Measurements from ENCODE around the gene NAGK. TPM values are rescaled to one million over a fixed set of nuclear protein-coding genes. Genes with fewer than 3 reads are reported as not detected.
"Not testable (repeated sequence)": the region's sequence is repeated elsewhere in the genome, so short reads cannot be mapped to it uniquely, and the experiment has no call there.

NAGK gene
- total and polyA plus RNA-seq, 2 donors (not counting 1 experiment from before 2014, with no cell fraction given): 221 to 230 TPM

- intact Hi-C loops (cut with micrococcal nuclease): loop anchor here (2.0 kb wide), 1 partner anchor 21 kb away; the partner anchor contains the start of gene NAGK
- Mint-ChIP-seq H3K4me1 (peaks cover 3% of the 10 kb centered on the region), H3K27me3 (peaks cover 11% of the 10 kb centered on the region), H3K27ac (no peak overlapping the region), H3K4me3 (no peak overlapping the region), H3K9me3 (ENCODE audit: insufficient read depth) (no peaks in the 10 kb centered on the region)
- no peaks in the 10 kb centered on the region for H3K9me3 ChIP-seq (ENCODE audit: control extremely low read depth in 1 of 3, control insufficient read depth in 2 of 3, insufficient read depth in 1 of 3, low read length in 2 of 3)
- CTCF ChIA-PET: interaction anchor here (1.3 to 3.5 kb wide), 3 partner anchors 20 to 107 kb away, joined by 4 to 16 read pairs (median 6); partner anchors contain the start of gene NAGK
- no peaks in the 10 kb centered on the region for H3K79me2 ChIP-seq (ENCODE audit: control insufficient read depth, insufficient read depth, low read length)
- POLR2A ChIA-PET: no interaction called here
- no peak for ATAC-seq (ENCODE audit: low read depth)
- no peak overlapping the region for H3K4me2 ChIP-seq (replicated peaks; ENCODE audit: low read depth, low read length, poor library complexity, severe bottlenecking)
- DNase-seq: no peak
- H3K4me1 ChIP-seq (ENCODE audit: control insufficient read depth in 2 of 2, insufficient read depth in 2 of 2, low read length in 2 of 2): peaks cover 0 to 3% of the 10 kb centered on the region in 2 donors
- TF ChIP-seq CTCF (IDR thresholded peaks at IDR 0.05) (no peak), EZH2 (IDR thresholded peaks at IDR 0.05; ENCODE audit: borderline replicate concordance, insufficient read depth, low read depth, low read length, poor library complexity, severe bottlenecking) (no peak)
- 87% methylated on average over 5 of the region's 7 CpGs for WGBS (ENCODE audit: insufficient coverage)
- H3K4me3 ChIP-seq (ENCODE audit: control extremely low read depth in 1 of 5, extremely low read depth in 1 of 5, insufficient read depth in 1 of 5, low read depth in 2 of 5, low read length in 4 of 5): no peak overlapping the region
- no peak overlapping the region for H3K9ac ChIP-seq (ENCODE audit: low read length)
- no peaks in the 10 kb centered on the region for H3K36me3 ChIP-seq (replicated peaks in 1 of 2; ENCODE audit: control extremely low read depth in 1 of 2, control insufficient read depth in 1 of 2, extremely low read depth in 1 of 2, insufficient read depth in 2 of 2, low read length in 1 of 2)
- H4K20me1 ChIP-seq (ENCODE audit: control insufficient read depth, insufficient read depth, low read length, poor library complexity, severe bottlenecking): no peaks in the 10 kb centered on the region
- no peak overlapping the region for H3K27ac ChIP-seq (ENCODE audit: low read length in 2 of 2)
- H2AFZ ChIP-seq (ENCODE audit: insufficient read depth, low read depth, low read length, poor library complexity, severe bottlenecking): no peak overlapping the region
- H3K27me3 ChIP-seq (replicated peaks in 1 of 4; ENCODE audit: control extremely low read depth in 1 of 4, control insufficient read depth in 3 of 4, insufficient read depth in 4 of 4, low read length in 3 of 4): peaks cover 0 to 7% (median 1%) of the 10 kb centered on the region in 4 experiments
Observed at GRCh38 chr2:71048096-71048495, 20.4 kb upstream of the NAGK start.

- H3K79me2 ChIP-seq (ENCODE audit: control insufficient read depth, insufficient read depth, low read length); H3K9ac ChIP-seq (ENCODE audit: low read length); H3K4me1 Mint-ChIP-seq; H2AFZ ChIP-seq (ENCODE audit: insufficient read depth, low read depth, low read length, poor library complexity, severe bottlenecking); H3K4me1 ChIP-seq (ENCODE audit: control insufficient read depth in 2 of 2, insufficient read depth in 2 of 2, low read length in 2 of 2); H3K27me3 ChIP-seq (replicated peaks in 1 of 4; ENCODE audit: control extremely low read depth in 1 of 4, control insufficient read depth in 3 of 4, insufficient read depth in 4 of 4, low read length in 3 of 4); H3K27me3 Mint-ChIP-seq; H3K27ac ChIP-seq (ENCODE audit: low read length in 2 of 2); H3K36me3 ChIP-seq (replicated peaks in 1 of 2; ENCODE audit: control extremely low read depth in 1 of 2, control insufficient read depth in 1 of 2, extremely low read depth in 1 of 2, insufficient read depth in 2 of 2, low read length in 1 of 2); H4K20me1 ChIP-seq (ENCODE audit: control insufficient read depth, insufficient read depth, low read length, poor library complexity, severe bottlenecking); H3K4me3 ChIP-seq (ENCODE audit: control extremely low read depth in 1 of 5, extremely low read depth in 1 of 5, insufficient read depth in 1 of 5, low read depth in 2 of 5, low read length in 4 of 5); H3K4me3 Mint-ChIP-seq; H3K9me3 ChIP-seq (ENCODE audit: control extremely low read depth in 1 of 3, control insufficient read depth in 2 of 3, insufficient read depth in 1 of 3, low read length in 2 of 3); H3K4me2 ChIP-seq (replicated peaks; ENCODE audit: low read depth, low read length, poor library complexity, severe bottlenecking); H3K27ac Mint-ChIP-seq; H3K9me3 Mint-ChIP-seq (ENCODE audit: insufficient read depth): not testable (repeated sequence)
- ATAC-seq (ENCODE audit: low read depth): peak; percentile 47
- peak; percentile 67 for DNase-seq
- TF ChIP-seq CTCF (IDR thresholded peaks at IDR 0.05): peak; percentile 38
- ChIA-PET CTCF (interaction anchor here (0.8 to 3.5 kb wide), 11 partner anchors 17 to 460 kb away, joined by 3 to 16 read pairs (median 5); partner anchors contain the start of genes NAGK and PAIP2B), POLR2A (interaction anchor here (0.8 kb wide), 2 partner anchors 18 to 81 kb away, joined by 3 read pairs; partner anchors contain the start of genes MCEE and MPHOSPH10)
- intact Hi-C loops (cut with micrococcal nuclease): loop anchor here (1.0 to 2.0 kb wide), 4 partner anchors 19 to 104 kb away; partner anchors contain the start of genes MCEE, MPHOSPH10 and NAGK
- WGBS (ENCODE audit: insufficient coverage): 91% methylated on average over 9 of the region's 10 CpGs
Observed at GRCh38 chr2:71049704-71050360, 18.6 kb upstream of the NAGK start.

GRCh38 chr2:71055206-71055740 is 13.2 kb upstream of the NAGK start:
- H3K27ac Mint-ChIP-seq; H3K4me3 Mint-ChIP-seq; H3K9ac ChIP-seq (ENCODE audit: low read length); H3K9me3 Mint-ChIP-seq (ENCODE audit: insufficient read depth); H2AFZ ChIP-seq (ENCODE audit: insufficient read depth, low read depth, low read length, poor library complexity, severe bottlenecking); H3K27ac ChIP-seq (ENCODE audit: low read length in 2 of 2); DNase-seq; H3K4me2 ChIP-seq (replicated peaks; ENCODE audit: low read depth, low read length, poor library complexity, severe bottlenecking); H3K27me3 Mint-ChIP-seq; H3K4me1 Mint-ChIP-seq; POLR2A ChIA-PET; H3K79me2 ChIP-seq (ENCODE audit: control insufficient read depth, insufficient read depth, low read length); ATAC-seq (ENCODE audit: low read depth); H3K9me3 ChIP-seq (ENCODE audit: control extremely low read depth in 1 of 3, control insufficient read depth in 2 of 3, insufficient read depth in 1 of 3, low read length in 2 of 3); H3K4me3 ChIP-seq (ENCODE audit: control extremely low read depth in 1 of 5, extremely low read depth in 1 of 5, insufficient read depth in 1 of 5, low read depth in 2 of 5, low read length in 4 of 5); H3K36me3 ChIP-seq (replicated peaks in 1 of 2; ENCODE audit: control extremely low read depth in 1 of 2, control insufficient read depth in 1 of 2, extremely low read depth in 1 of 2, insufficient read depth in 2 of 2, low read length in 1 of 2); H3K4me1 ChIP-seq (ENCODE audit: control insufficient read depth in 2 of 2, insufficient read depth in 2 of 2, low read length in 2 of 2); intact Hi-C loops (cut with micrococcal nuclease); H3K27me3 ChIP-seq (replicated peaks in 1 of 4; ENCODE audit: control extremely low read depth in 1 of 4, control insufficient read depth in 3 of 4, insufficient read depth in 4 of 4, low read length in 3 of 4); H4K20me1 ChIP-seq (ENCODE audit: control insufficient read depth, insufficient read depth, low read length, poor library complexity, severe bottlenecking); CTCF ChIA-PET: not testable (repeated sequence)
- 84% methylated on average over 10 of the region's 10 CpGs for WGBS (ENCODE audit: insufficient coverage)
